H9 (cell line): ENCODE results near the gene MS4A18. TPM values are rescaled to one million over a fixed set of nuclear protein-coding genes. Genes with fewer than 3 reads are reported as not detected.

Experiments
- DNase-seq: peaks from one replicate; pipeline ENCODE4 v3.0.0-alpha.2; 2017
- H2AFZ ChIP-seq: one replicate; pipeline ENCODE4 v1.6.1; 2013; ENCODE audit warnings: mild to moderate bottlenecking, low read length, control low read depth, moderate library complexity
- H2AK5ac ChIP-seq: 2 replicates; pipeline ENCODE4 v1.6.1; 2013; ENCODE audit warnings: low read length, control low read depth, mixed read lengths; ENCODE audit not compliant: insufficient read length
- H2BK120ac ChIP-seq: one replicate; pipeline ENCODE4 v1.6.1; 2013; ENCODE audit warnings: low read depth, mild to moderate bottlenecking, low read length, control low read depth, inconsistent platforms; ENCODE audit not compliant: poor library complexity, severe bottlenecking
- H2BK12ac ChIP-seq: 2 replicates; pipeline ENCODE4 v1.6.1; 2013; ENCODE audit warnings: low read length, control low read depth, mixed read lengths, low read depth; ENCODE audit not compliant: insufficient read length
- H2BK15ac ChIP-seq: 2 replicates; pipeline ENCODE4 v1.6.1; 2013; ENCODE audit warnings: low read depth, low read length, control low read depth
- H2BK20ac ChIP-seq: one replicate; pipeline ENCODE4 v1.6.1; 2013; ENCODE audit warnings: low read depth, mild to moderate bottlenecking, low read length, control low read depth, inconsistent platforms; ENCODE audit not compliant: poor library complexity, severe bottlenecking
- H2BK5ac ChIP-seq: 2 replicates; pipeline ENCODE4 v1.6.1; 2013; ENCODE audit warnings: low read length, control low read depth, mixed read lengths; ENCODE audit not compliant: insufficient read length
- H3K14ac ChIP-seq: 2 replicates; pipeline ENCODE4 v1.6.1; 2013; ENCODE audit warnings: low read length, control low read depth; ENCODE audit not compliant: insufficient read depth
- H3K18ac ChIP-seq: 2 replicates; pipeline ENCODE4 v1.6.1; 2013; ENCODE audit warnings: low read depth, mild to moderate bottlenecking, mixed read lengths, low read length, control low read depth; ENCODE audit not compliant: insufficient read length
- H3K23ac ChIP-seq: 2 replicates; pipeline ENCODE4 v1.6.1; 2013; ENCODE audit warnings: low read length, control low read depth, mixed read lengths, low read depth; ENCODE audit not compliant: insufficient read length
- H3K23me2 ChIP-seq: 2 replicates; pipeline ENCODE4 v1.6.1; 2013; ENCODE audit warnings: low read depth, mild to moderate bottlenecking, mixed read lengths, low read length, control low read depth; ENCODE audit not compliant: insufficient read length, poor library complexity, severe bottlenecking
- H3K27ac ChIP-seq: 2 replicates; pipeline ENCODE4 v1.5.1; 2013; ENCODE audit warnings: low read length, control low read depth, mixed read lengths, low read depth; ENCODE audit not compliant: insufficient read length
- H3K27me3 ChIP-seq: 2 replicates; pipeline ENCODE4 v1.6.1; 2013; ENCODE audit warnings: low read length, control low read depth, inconsistent platforms; ENCODE audit not compliant: insufficient read depth
- H3K4ac ChIP-seq: 2 replicates; pipeline ENCODE4 v1.6.1; 2013; ENCODE audit warnings: low read depth, mild to moderate bottlenecking, control low read depth, inconsistent platforms, low read length, moderate library complexity
- H3K4me1 ChIP-seq: 2 replicates; pipeline ENCODE4 v1.6.1; 2013; ENCODE audit warnings: low read length, control low read depth, inconsistent platforms; ENCODE audit not compliant: insufficient read depth
- H3K4me2 ChIP-seq: 2 replicates; pipeline ENCODE4 v1.6.1; 2013; ENCODE audit warnings: low read length, control low read depth, mixed read lengths; ENCODE audit not compliant: insufficient read length, insufficient read depth
- H3K56ac ChIP-seq: 2 replicates; pipeline ENCODE4 v1.6.1; 2013; ENCODE audit warnings: low read depth, mild to moderate bottlenecking, mixed read lengths, low read length, control low read depth; ENCODE audit not compliant: insufficient read length
- H3K79me1 ChIP-seq: 2 replicates; pipeline ENCODE4 v1.6.1; 2013; ENCODE audit warnings: low read depth, mild to moderate bottlenecking, moderate library complexity, low read length, control low read depth, inconsistent platforms; ENCODE audit not compliant: insufficient read depth, poor library complexity, severe bottlenecking
- H3K79me2 ChIP-seq: 2 replicates; pipeline ENCODE4 v1.6.1; 2013; ENCODE audit warnings: low read length, control low read depth, inconsistent platforms; ENCODE audit not compliant: insufficient read depth
- H3K9ac ChIP-seq: 2 replicates; pipeline ENCODE4 v1.6.1; 2013; ENCODE audit warnings: low read length, control low read depth, mixed read lengths; ENCODE audit not compliant: insufficient read length; ENCODE audit errors: extremely low read depth
- H3K9me3 ChIP-seq: one replicate; pipeline ENCODE4 v1.6.1; 2013; ENCODE audit warnings: low read depth, low read length, inconsistent platforms; ENCODE audit not compliant: control insufficient read depth
- H3T11ph ChIP-seq: one replicate; pipeline ENCODE4 v1.6.1; 2013; ENCODE audit warnings: mild to moderate bottlenecking, low read length, control low read depth, inconsistent platforms
- H4K20me1 ChIP-seq: one replicate; pipeline ENCODE4 v1.6.1; 2013; ENCODE audit not compliant: control insufficient read depth, insufficient read length, insufficient read depth
- H4K5ac ChIP-seq: 2 replicates; pipeline ENCODE4 v1.6.1; 2013; ENCODE audit warnings: low read depth, mild to moderate bottlenecking, mixed read lengths, low read length, control low read depth; ENCODE audit not compliant: insufficient read length
- H4K8ac ChIP-seq: replicated peaks from 2 replicates; pipeline ENCODE4 v1.6.1; 2013; ENCODE audit warnings: low read length, control low read depth, mixed read lengths, low read depth; ENCODE audit not compliant: insufficient read length
- H4K91ac ChIP-seq: 2 replicates; pipeline ENCODE4 v1.6.1; 2013; ENCODE audit warnings: low read depth, mild to moderate bottlenecking, moderate library complexity, mixed read lengths, low read length, control low read depth; ENCODE audit not compliant: insufficient read length
- H3K27ac Mint-ChIP-seq, 3 experiments: 2 replicates in 2 of 3; 3 replicates in 1 of 3; pipeline ENCODE4 v1.8.0; 2020 to 2021; ENCODE audit warnings: mixed read lengths in 3 of 3, mild to moderate bottlenecking in 1 of 3, moderate library complexity in 1 of 3
- H3K27me3 Mint-ChIP-seq: 2 replicates; pipeline ENCODE4 v1.8.0; 2021; ENCODE audit warnings: low read depth, mild to moderate bottlenecking, moderate library complexity, mixed read lengths
- H3K36me3 Mint-ChIP-seq, 3 experiments: 2 replicates in 2 of 3; 3 replicates in 1 of 3; pipeline ENCODE4 v1.8.0; 2020 to 2021; ENCODE audit warnings: low read depth in 3 of 3, mixed read lengths in 3 of 3; ENCODE audit not compliant: insufficient read depth in 1 of 3
- H3K4me1 Mint-ChIP-seq, 2 experiments: 2 replicates each; pipeline ENCODE4 v1.8.0; 2020; ENCODE audit warnings: mixed read lengths in 2 of 2
- H3K4me3 Mint-ChIP-seq, 2 experiments: 2 replicates in 1 of 2; 3 replicates in 1 of 2; pipeline ENCODE4 v1.8.0; 2020 to 2021; ENCODE audit warnings: mild to moderate bottlenecking in 2 of 2, mixed read lengths in 2 of 2, moderate library complexity in 1 of 2
- H3K9me3 Mint-ChIP-seq, 2 experiments: 2 replicates in 1 of 2; 3 replicates in 1 of 2; pipeline ENCODE4 v1.8.0; 2020; ENCODE audit warnings: mild to moderate bottlenecking in 2 of 2, mixed read lengths in 2 of 2, moderate library complexity in 1 of 2
- WGBS: extraction: QIAGEN DNeasy Blood & Tissue Kit; methylation state at CpG from one replicate; pipeline ENCODE4 v1.1.7; 2013; ENCODE audit warnings: missing lambda C conversion rate, low lambda C conversion rate, mixed read lengths; ENCODE audit not compliant: insufficient read length; ENCODE audit errors: extremely low coverage; 5-methylcytosine and 5-hydroxymethylcytosine counted together
- total RNA-seq: library from RNA; stranded (reverse); gene quantifications from 2 replicates; pipeline ENCODE4 v1.2.1, GENCODE V29; 2021
- TF ChIP-seq, protein P1 (sequence below): fragments of 200-600 bp; sonication (generic); conservative IDR thresholded peaks from 3 replicates; pipeline ENCODE4 v1.8.0; 2021; ENCODE audit warnings: antibody characterized with exemption, mild to moderate bottlenecking

MS4A18 gene
- total RNA-seq, 1 experiment from 2014 or later = not detected

DNA sequence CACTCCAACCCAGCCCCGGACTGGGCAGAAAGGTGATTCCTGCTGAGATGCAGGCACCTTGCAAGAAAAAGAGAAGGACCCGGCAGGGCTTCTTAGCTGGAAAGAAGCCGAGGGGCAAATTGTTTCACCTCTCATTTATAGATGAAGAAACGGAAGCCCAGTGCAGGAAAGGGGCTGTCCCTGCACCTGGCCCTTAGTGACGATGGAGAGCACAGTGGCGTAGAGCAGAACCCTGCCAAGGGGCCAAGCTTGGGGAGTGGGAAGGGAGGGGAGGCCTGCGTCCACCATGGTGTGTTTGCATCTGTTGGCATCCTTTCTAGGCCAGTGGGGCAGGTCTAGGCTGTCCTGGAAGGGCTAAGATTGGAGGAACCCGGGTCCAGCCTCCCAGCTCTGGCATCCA is 24.3 kb downstream of the MS4A18 start:
- Histone ChIP-seq H3K4me2 (no peak overlapping the region), H2AK5ac (no peak overlapping the region), H4K20me1 (no peaks in the 10 kb centered on the region), H3K79me2 (no peaks in the 10 kb centered on the region), H3K4me1 (no peaks in the 10 kb centered on the region), H2BK120ac (no peak overlapping the region), H2BK5ac (no peak overlapping the region), H3K23ac (no peak overlapping the region), H4K8ac (no peak overlapping the region), H3K27me3 (no peaks in the 10 kb centered on the region; the same call in 1 of the 2 replicates), H2BK12ac (no peak overlapping the region), H2BK15ac (no peak overlapping the region), H3K9me3 (no peaks in the 10 kb centered on the region), H3K14ac (no peak overlapping the region), H3K79me1 (no peaks in the 10 kb centered on the region), H3K18ac (no peak overlapping the region), H2AFZ (no peak overlapping the region), H3K27ac (no peak overlapping the region), H2BK20ac (no peak overlapping the region), H3K23me2 (no peaks in the 10 kb centered on the region), H3K9ac (no peak overlapping the region), H4K91ac (no peak overlapping the region), H3K4ac (no peak overlapping the region), H4K5ac (no peak overlapping the region), H3T11ph (no peak overlapping the region), H3K56ac (no peak overlapping the region)
- TF ChIP-seq, protein P1, sequence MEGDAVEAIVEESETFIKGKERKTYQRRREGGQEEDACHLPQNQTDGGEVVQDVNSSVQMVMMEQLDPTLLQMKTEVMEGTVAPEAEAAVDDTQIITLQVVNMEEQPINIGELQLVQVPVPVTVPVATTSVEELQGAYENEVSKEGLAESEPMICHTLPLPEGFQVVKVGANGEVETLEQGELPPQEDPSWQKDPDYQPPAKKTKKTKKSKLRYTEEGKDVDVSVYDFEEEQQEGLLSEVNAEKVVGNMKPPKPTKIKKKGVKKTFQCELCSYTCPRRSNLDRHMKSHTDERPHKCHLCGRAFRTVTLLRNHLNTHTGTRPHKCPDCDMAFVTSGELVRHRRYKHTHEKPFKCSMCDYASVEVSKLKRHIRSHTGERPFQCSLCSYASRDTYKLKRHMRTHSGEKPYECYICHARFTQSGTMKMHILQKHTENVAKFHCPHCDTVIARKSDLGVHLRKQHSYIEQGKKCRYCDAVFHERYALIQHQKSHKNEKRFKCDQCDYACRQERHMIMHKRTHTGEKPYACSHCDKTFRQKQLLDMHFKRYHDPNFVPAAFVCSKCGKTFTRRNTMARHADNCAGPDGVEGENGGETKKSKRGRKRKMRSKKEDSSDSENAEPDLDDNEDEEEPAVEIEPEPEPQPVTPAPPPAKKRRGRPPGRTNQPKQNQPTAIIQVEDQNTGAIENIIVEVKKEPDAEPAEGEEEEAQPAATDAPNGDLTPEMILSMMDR = no peak
- H3K9me3 Mint-ChIP-seq = peaks cover 0 to 4% of the 10 kb centered on the region in 2 experiments; a peak in 3 of 5 replicates
- H3K4me1 Mint-ChIP-seq = peaks cover 7 to 8% of the 10 kb centered on the region in 2 experiments
- H3K4me3 Mint-ChIP-seq = no peak overlapping the region
- H3K27ac Mint-ChIP-seq = no peak overlapping the region
- H3K27me3 Mint-ChIP-seq = peaks cover 8% of the 10 kb centered on the region
- WGBS = no CpG with 5 or more reads among the region's 8 CpGs
- H3K36me3 Mint-ChIP-seq = no peaks in the 10 kb centered on the region; a peak in 2 of 7 replicates
- no peak for DNase-seq
